Caco-2 (cell line): Measurements from ENCODE around the gene TBCK. TPM values are rescaled to one million over a fixed set of nuclear protein-coding genes. Genes with fewer than 3 reads are reported as not detected.

Experiments used
- BruUV-seq: library from RNA; stranded (reverse); fragments of 400-500 nt; replicated peaks from 2 replicates; lab custom pipeline; 2021; lab: Mats Ljungman, UMichigan
- CTCF ChIA-PET: fragments of 300-600 bp; sonication (Branson Sonifier 250); formaldehyde crosslinking; loops from one replicate; lab custom pipeline; 2022; ENCODE audit warnings: antibody characterized with exemption; lab: Charles Lee
- POLR2A ChIA-PET: fragments of 300-600 bp; sonication (Branson Sonifier 250); formaldehyde crosslinking; loops from one replicate; lab custom pipeline; 2022; ENCODE audit warnings: antibody characterized with exemption; lab: Charles Lee
- DNase-seq, 2 experiments: peaks; one replicate each; pipeline versions ENCODE4 v3.0.0 to v3.0.0-alpha.2; 2020 to 2022
- H3K27me3 ChIP-seq: replicated peaks from 2 replicates; pipeline ENCODE4 v1.6.0; 2011; ENCODE audit warnings: low read length; ENCODE audit not compliant: control insufficient read depth, insufficient read depth
- H3K36me3 ChIP-seq: 2 replicates; pipeline ENCODE4 v1.5.1; 2011; ENCODE audit warnings: low read length; ENCODE audit not compliant: control insufficient read depth, insufficient read depth
- H3K4me1 ChIP-seq: fragments of 250-450 bp; sonication (Bioruptor Pico); 2 replicates; pipeline ENCODE4 v1.5.1; 2020; ENCODE audit warnings: mild to moderate bottlenecking
- H3K4me3 ChIP-seq: 2 replicates; pipeline ENCODE4 v1.5.1; 2011; ENCODE audit warnings: low read depth, mild to moderate bottlenecking, control low read depth, low read length
- H3K9me3 ChIP-seq: fragments of 250-450 bp; sonication (Bioruptor Pico); 2 replicates; pipeline ENCODE4 v1.5.1; 2020; ENCODE audit warnings: mild to moderate bottlenecking, moderate library complexity
- H3K27ac Mint-ChIP-seq: one replicate; pipeline ENCODE4 v1.8.0; 2022; ENCODE audit warnings: mixed read lengths; ENCODE audit not compliant: unreplicated experiment
- H3K27me3 Mint-ChIP-seq: one replicate; pipeline ENCODE4 v1.8.0; 2022; ENCODE audit warnings: mixed read lengths; ENCODE audit not compliant: insufficient read depth, unreplicated experiment
- H3K36me3 Mint-ChIP-seq: one replicate; pipeline ENCODE4 v1.8.0; 2022; ENCODE audit warnings: mild to moderate bottlenecking, mixed read lengths; ENCODE audit not compliant: insufficient read depth, unreplicated experiment
- H3K4me1 Mint-ChIP-seq: one replicate; pipeline ENCODE4 v1.8.0; 2022; ENCODE audit warnings: low read depth, mixed read lengths; ENCODE audit not compliant: unreplicated experiment
- H3K4me3 Mint-ChIP-seq: one replicate; pipeline ENCODE4 v1.8.0; 2022; ENCODE audit warnings: mild to moderate bottlenecking, moderate library complexity, mixed read lengths; ENCODE audit not compliant: unreplicated experiment
- H3K9me3 Mint-ChIP-seq: one replicate; pipeline ENCODE4 v1.8.0; 2022; ENCODE audit warnings: mixed read lengths; ENCODE audit not compliant: unreplicated experiment
- intact Hi-C: fragments of 100-400 bp; cut with micrococcal nuclease; formaldehyde crosslinking; loops from one replicate; pipeline ENCODE4 v1.10.0; 2022; ENCODE audit not compliant: unreplicated experiment
- total RNA-seq: library from RNA; stranded (reverse); gene quantifications from 2 replicates; pipeline ENCODE4 v1.2.3, GENCODE V29; 2022
- TF ChIP-seq, protein P1 (sequence below), 2 experiments: fragments of 200-600 bp in 1 of 2; IDR thresholded peaks; 1 replicate in 1 of 2; 2 replicates in 1 of 2; pipeline versions ENCODE4 v1.5.1 to v1.8.0; 2011 to 2022; ENCODE audit warnings: antibody characterized with exemption in 1 of 2, control low read depth in 1 of 2, inconsistent platforms in 1 of 2, low read depth in 1 of 2, low read length in 1 of 2, mild to moderate bottlenecking in 1 of 2, moderate library complexity in 1 of 2; ENCODE audit not compliant: insufficient read depth in 1 of 2, severe bottlenecking in 1 of 2, unreplicated experiment in 1 of 2

Gene TBCK
- total RNA-seq, 1 experiment from 2014 or later: 51.1 TPM

DNA sequence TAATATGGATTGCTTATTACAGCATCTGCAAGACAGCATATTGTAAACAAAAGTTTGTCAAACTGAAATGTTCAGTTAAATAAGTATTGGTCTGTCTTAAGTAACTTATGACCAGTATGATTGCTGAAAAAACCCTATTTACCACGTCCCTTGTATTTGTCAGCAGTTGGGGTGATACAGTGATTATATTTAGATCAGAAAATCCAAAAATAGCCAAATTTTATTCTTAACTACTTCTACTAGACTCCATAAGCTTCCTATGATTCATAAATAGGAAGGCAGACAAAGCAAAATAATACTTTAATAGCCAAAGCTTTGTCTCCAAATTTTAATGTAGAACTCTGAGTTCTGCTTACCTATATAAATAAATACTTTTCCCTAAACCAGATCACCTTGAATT lies 45.3 kb downstream of the TBCK start:
- CTCF ChIA-PET: no interaction called here
- intact Hi-C loops: no loop called here
- TF ChIP-seq, protein P1, sequence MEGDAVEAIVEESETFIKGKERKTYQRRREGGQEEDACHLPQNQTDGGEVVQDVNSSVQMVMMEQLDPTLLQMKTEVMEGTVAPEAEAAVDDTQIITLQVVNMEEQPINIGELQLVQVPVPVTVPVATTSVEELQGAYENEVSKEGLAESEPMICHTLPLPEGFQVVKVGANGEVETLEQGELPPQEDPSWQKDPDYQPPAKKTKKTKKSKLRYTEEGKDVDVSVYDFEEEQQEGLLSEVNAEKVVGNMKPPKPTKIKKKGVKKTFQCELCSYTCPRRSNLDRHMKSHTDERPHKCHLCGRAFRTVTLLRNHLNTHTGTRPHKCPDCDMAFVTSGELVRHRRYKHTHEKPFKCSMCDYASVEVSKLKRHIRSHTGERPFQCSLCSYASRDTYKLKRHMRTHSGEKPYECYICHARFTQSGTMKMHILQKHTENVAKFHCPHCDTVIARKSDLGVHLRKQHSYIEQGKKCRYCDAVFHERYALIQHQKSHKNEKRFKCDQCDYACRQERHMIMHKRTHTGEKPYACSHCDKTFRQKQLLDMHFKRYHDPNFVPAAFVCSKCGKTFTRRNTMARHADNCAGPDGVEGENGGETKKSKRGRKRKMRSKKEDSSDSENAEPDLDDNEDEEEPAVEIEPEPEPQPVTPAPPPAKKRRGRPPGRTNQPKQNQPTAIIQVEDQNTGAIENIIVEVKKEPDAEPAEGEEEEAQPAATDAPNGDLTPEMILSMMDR (IDR thresholded peaks at IDR 0.05; ENCODE audit: insufficient read depth in 1 of 2, low read depth in 1 of 2, low read length in 1 of 2, severe bottlenecking in 1 of 2, unreplicated experiment in 1 of 2): no peak

DNA sequence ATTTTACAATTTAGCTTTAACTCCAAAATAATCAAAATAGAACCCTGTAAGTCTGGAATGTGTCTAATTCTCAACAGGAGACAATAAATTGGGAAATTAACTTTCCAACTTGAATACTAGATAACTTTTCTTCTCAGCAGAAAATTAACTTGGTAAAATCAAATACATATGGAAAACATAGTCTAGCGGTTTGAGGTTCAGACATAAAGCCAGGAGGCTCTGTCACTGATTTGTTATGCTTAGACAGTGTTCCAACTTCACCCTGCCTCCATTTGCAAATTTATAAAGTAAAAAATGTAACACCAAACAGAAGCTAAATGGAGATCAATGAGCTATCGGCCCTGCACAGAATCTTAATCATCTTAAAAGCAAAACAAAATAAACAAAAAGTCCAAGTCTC lies 46.3 kb downstream of the TBCK start:
- CTCF ChIA-PET: no interaction called here

More for the DNA sequence above, 45.3 kb downstream of the TBCK start:
- H3K4me1 Mint-ChIP-seq: peaks cover 9% of the 10 kb centered on the region
- peaks cover 28% of the 10 kb centered on the region for H3K36me3 Mint-ChIP-seq
- no peaks in the 10 kb centered on the region; the same call in 1 of the 2 replicates for H3K36me3 ChIP-seq
- no peaks in the 10 kb centered on the region for H3K27me3 ChIP-seq
- H3K4me1 ChIP-seq: peaks cover 30% of the 10 kb centered on the region
- H3K27ac Mint-ChIP-seq: no peak overlapping the region
- H3K27me3 Mint-ChIP-seq: no peaks in the 10 kb centered on the region
- H3K9me3 ChIP-seq: no peaks in the 10 kb centered on the region
- DNase-seq: no peak
- POLR2A ChIA-PET: no interaction called here
- H3K4me3 ChIP-seq: no peak overlapping the region
- BruUV-seq: no TSS peak
- no peaks in the 10 kb centered on the region for H3K9me3 Mint-ChIP-seq
- no peak overlapping the region for H3K4me3 Mint-ChIP-seq

DNA sequence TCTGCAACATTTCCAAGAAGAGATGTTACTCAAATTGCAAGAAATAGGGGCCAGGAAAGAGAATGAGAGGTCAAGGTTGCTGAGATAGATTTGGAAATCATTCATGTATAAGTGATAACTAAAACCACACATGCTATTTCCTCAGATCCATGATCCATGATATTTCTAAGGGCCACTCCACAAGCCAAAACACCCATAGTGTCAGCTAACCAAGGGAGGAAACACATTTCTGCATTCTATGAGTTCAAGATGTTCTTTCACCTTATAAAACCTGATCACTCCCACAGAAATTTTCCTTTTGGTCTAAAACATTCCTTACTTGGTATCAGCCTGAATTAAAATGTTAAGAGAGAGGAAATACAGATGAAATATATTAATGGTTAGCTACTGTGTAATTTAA lies 47.2 kb downstream of the TBCK start:
- no peaks in the 10 kb centered on the region for H3K36me3 ChIP-seq
- ChIA-PET CTCF (no interaction called here), POLR2A (no interaction called here)
- TF ChIP-seq, protein P1 (IDR thresholded peaks at IDR 0.05; ENCODE audit: insufficient read depth in 1 of 2, low read depth in 1 of 2, low read length in 1 of 2, severe bottlenecking in 1 of 2, unreplicated experiment in 1 of 2): no peak
- BruUV-seq: no TSS peak
- peaks cover 43% of the 10 kb centered on the region for H3K4me1 ChIP-seq
- no peak overlapping the region for H3K4me3 ChIP-seq
- Mint-ChIP-seq H3K36me3 (peaks cover 23% of the 10 kb centered on the region), H3K27ac (no peak overlapping the region), H3K4me3 (no peak overlapping the region), H3K4me1 (peaks cover 25% of the 10 kb centered on the region), H3K9me3 (no peaks in the 10 kb centered on the region), H3K27me3 (no peaks in the 10 kb centered on the region)
- DNase-seq: no peak
- no peaks in the 10 kb centered on the region for H3K27me3 ChIP-seq
- H3K9me3 ChIP-seq: no peaks in the 10 kb centered on the region
- intact Hi-C loops: loop anchor here (5.0 to 10.0 kb wide), 2 partner anchors 254 to 336 kb away; no protein-coding TSS in a partner anchor

More for the DNA sequence above, 46.3 kb downstream of the TBCK start:
- BruUV-seq: no TSS peak
- no peaks in the 10 kb centered on the region; the same call in 1 of the 2 replicates for H3K36me3 ChIP-seq
- Mint-ChIP-seq H3K36me3 (peaks cover 28% of the 10 kb centered on the region), H3K4me1 (peaks cover 16% of the 10 kb centered on the region), H3K27me3 (no peaks in the 10 kb centered on the region), H3K9me3 (no peaks in the 10 kb centered on the region), H3K4me3 (no peak overlapping the region), H3K27ac (no peak overlapping the region)
- intact Hi-C loops: loop anchor here (5.0 to 10.0 kb wide), 2 partner anchors 253 to 335 kb away; no protein-coding TSS in a partner anchor
- H3K27me3 ChIP-seq: no peaks in the 10 kb centered on the region
- no peaks in the 10 kb centered on the region for H3K9me3 ChIP-seq
- H3K4me1 ChIP-seq: peaks cover 36% of the 10 kb centered on the region
- TF ChIP-seq, protein P1 (IDR thresholded peaks at IDR 0.05; ENCODE audit: insufficient read depth in 1 of 2, low read depth in 1 of 2, low read length in 1 of 2, severe bottlenecking in 1 of 2, unreplicated experiment in 1 of 2): no peak
- POLR2A ChIA-PET: no interaction called here
- no peak for DNase-seq
- H3K4me3 ChIP-seq: no peak overlapping the region
